Dendritic cell treated with granulocyte-macrophage colony-stimulating factor and Interleukin-4, amounts not matched to agents 40 ng/mL and 50 ng/mL, for 4 days (primary cell): ENCODE data around the gene PIGV.
A peak's percentile ranks its signal among the peaks of the same experiment; 100 is the strongest.

Experiments used
- H3K27ac Mint-ChIP-seq: one replicate; pipeline ENCODE4 v1.8.0; 2022; ENCODE audit warnings: mild to moderate bottlenecking, mixed read lengths
- H3K27me3 Mint-ChIP-seq: one replicate; pipeline ENCODE4 v1.8.0; 2022; ENCODE audit warnings: mild to moderate bottlenecking, mixed read lengths
- H3K36me3 Mint-ChIP-seq: one replicate; pipeline ENCODE4 v1.8.0; 2022; ENCODE audit warnings: low read depth, mixed read lengths
- H3K4me1 Mint-ChIP-seq: one replicate; pipeline ENCODE4 v1.8.0; 2022; ENCODE audit warnings: low read depth, mixed read lengths
- H3K4me3 Mint-ChIP-seq: one replicate; pipeline ENCODE4 v1.8.0; 2022; ENCODE audit warnings: mild to moderate bottlenecking, moderate library complexity, mixed read lengths
- H3K9me3 Mint-ChIP-seq: one replicate; pipeline ENCODE4 v1.8.0; 2022; ENCODE audit warnings: mixed read lengths
- intact Hi-C: fragments of 100-400 bp; cut with micrococcal nuclease; formaldehyde crosslinking; loops from one replicate; pipeline ENCODE4 v1.15.0; 2022

Gene PIGV

DNA sequence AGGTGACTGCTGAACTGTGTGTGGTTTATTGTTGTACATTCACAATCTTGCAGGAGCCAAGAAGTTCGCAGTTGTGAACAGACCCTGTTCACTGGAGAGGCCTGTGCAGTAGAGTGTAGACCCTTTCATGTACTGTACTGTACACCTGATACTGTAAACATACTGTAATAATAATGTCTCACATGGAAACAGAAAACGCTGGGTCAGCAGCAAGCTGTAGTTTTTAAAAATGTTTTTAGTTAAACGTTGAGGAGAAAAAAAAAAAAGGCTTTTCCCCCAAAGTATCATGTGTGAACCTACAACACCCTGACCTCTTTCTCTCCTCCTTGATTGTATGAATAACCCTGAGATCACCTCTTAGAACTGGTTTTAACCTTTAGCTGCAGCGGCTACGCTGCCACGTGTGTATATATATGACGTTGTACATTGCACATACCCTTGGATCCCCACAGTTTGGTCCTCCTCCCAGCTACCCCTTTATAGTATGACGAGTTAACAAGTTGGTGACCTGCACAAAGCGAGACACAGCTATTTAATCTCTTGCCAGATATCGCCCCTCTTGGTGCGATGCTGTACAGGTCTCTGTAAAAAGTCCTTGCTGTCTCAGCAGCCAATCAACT is 6.4 kb upstream of the PIGV start:
- Mint-ChIP-seq H3K36me3 (peaks cover 76% of the 10 kb centered on the region), H3K4me3 (no peak overlapping the region), H3K27ac (no peak overlapping the region), H3K27me3 (no peaks in the 10 kb centered on the region), H3K9me3 (no peaks in the 10 kb centered on the region), H3K4me1 (peaks cover 71% of the 10 kb centered on the region)
- intact Hi-C loops: loop anchor here (10.0 kb wide), 1 partner anchor 57 kb away; no protein-coding TSS in a partner anchor

DNA sequence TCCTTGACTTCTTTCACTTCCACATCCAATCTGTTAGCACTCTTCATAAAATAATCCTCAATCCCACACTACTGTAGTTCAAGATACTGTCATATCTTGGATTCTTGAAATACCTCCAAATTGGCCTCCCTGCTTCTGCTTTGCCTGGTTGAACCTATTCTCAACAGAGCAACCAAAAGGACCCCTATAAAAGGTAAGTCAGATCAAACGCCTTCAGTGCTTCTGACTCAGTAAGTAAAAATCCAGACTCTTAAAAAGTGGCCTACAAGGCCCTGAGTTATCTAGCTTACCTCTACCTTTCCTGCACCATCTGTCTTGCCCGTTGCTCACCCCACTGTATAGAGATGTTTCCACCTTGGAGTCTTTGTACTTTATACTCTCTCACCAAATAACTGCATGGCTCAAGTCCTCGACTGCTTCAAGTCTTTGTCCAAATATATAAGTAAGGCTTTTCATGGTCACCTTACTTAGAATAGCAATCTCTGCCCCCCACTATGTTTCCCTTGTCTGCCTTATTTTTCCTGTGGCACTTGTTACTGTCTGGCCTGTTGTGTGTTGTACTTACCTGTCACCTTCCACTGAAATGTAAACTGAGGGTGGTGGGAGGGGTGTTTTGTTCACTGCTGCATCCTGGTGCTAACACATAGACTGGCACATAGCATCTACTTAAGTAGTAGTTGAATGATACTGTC is 5.1 kb upstream of the PIGV start:
- H3K4me1 Mint-ChIP-seq: peaks cover 84% of the 10 kb centered on the region
- H3K9me3 Mint-ChIP-seq: no peaks in the 10 kb centered on the region
- no peak overlapping the region for H3K4me3 Mint-ChIP-seq
- no peaks in the 10 kb centered on the region for H3K27me3 Mint-ChIP-seq
- intact Hi-C loops: loop anchor here (10.0 kb wide), 1 partner anchor 58 kb away; no protein-coding TSS in a partner anchor
- H3K27ac Mint-ChIP-seq: peak overlapping the region; percentile 8
- peaks cover 68% of the 10 kb centered on the region for H3K36me3 Mint-ChIP-seq

DNA sequence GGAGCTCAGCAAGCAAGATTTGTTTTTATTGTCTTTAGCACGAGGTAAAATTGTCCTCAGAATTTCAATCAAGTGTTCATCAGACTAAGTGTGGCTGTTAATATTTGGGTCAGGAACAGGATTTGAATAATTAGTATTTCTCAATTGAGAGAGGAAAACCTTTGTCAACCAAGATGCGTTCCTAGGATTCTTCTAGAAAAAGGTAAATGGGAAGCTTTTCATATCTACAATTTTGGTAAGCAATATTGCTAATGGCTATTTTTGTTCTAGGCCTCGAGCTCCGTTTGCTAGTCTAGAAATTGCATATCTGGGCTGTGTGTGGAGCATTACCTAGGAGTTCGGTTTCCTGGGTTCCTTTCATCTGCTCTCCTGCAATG is 4.1 kb upstream of the PIGV start:
- intact Hi-C loops: loop anchor here (10.0 kb wide), 1 partner anchor 59 kb away; no protein-coding TSS in a partner anchor
- H3K27ac Mint-ChIP-seq: peak overlapping the region; percentile 8
- no peaks in the 10 kb centered on the region for H3K9me3 Mint-ChIP-seq
- no peaks in the 10 kb centered on the region for H3K27me3 Mint-ChIP-seq
- peaks cover 65% of the 10 kb centered on the region for H3K36me3 Mint-ChIP-seq
- peaks cover 82% of the 10 kb centered on the region for H3K4me1 Mint-ChIP-seq
- no peak overlapping the region for H3K4me3 Mint-ChIP-seq

DNA sequence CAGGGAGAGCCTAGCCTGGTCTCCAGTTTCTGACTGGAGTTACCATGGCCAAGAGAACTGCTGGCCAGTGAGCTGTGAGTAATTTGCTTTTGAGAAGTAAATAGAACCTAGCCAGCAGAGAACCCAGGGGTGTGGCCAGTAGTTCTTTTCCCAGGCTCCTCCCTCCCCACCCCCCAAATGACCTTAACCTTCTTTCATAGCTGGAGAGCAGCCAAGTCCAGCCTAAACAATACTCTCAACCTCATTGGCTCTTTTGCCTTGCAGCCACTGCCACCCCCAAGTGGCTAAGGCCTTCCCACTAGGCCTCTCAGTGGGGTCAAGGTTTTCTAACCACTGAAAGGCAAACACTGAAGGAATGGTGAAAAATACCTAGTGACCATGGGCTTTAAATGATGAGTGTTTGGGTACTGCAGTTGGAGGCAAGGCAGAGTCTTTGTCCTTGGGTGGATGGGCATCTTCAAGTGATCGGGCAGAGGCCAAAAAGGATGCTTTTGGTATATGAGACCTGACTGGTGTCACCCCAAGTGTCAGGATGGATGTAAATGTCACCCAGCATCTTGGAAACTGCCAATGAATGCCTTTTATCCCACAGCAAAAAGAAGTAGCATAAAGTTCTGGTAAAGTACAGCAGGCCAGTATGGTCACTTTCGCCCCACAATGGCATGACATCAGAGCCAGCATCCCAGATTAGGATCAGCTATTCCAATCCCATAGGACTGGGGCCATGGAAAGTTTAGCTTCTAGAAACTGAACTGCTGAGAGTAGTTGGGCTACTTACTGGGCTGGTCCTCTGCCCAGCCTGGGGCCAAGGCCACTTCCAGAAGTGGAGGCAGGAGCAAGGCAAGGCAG is 3.5 kb upstream of the PIGV start:
- intact Hi-C loops: loop anchor here (10.0 kb wide), 1 partner anchor 59 kb away; no protein-coding TSS in a partner anchor
- H3K4me3 Mint-ChIP-seq: no peak overlapping the region

DNA sequence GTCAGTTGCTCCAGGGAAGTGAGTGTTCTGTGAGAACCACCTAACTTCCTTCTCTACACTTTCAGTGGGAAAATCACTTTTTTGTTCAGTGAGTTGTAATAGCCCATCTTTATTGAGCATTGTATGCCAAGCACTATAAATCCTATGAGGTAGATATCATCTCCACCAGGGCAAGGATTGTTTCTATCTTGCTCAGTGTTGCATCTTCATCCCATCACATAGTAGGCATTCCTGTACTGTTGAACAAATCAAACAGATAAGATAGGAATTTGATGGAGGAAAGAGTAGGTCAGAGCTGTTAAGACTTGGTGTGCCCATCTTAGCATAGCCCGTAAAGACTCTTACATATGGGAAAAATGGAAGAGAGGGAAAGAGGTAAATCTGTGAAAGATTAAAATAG is 2.9 kb upstream of the PIGV start:
- intact Hi-C loops: loop anchor here (10.0 kb wide), 1 partner anchor 60 kb away; no protein-coding TSS in a partner anchor
- Mint-ChIP-seq H3K27me3 (no peaks in the 10 kb centered on the region), H3K4me1 (peaks cover 80% of the 10 kb centered on the region), H3K9me3 (no peaks in the 10 kb centered on the region), H3K27ac (peak overlapping the region; percentile 99), H3K4me3 (no peak overlapping the region), H3K36me3 (peaks cover 53% of the 10 kb centered on the region)

More for the DNA sequence above, 3.5 kb upstream of the PIGV start:
- H3K27ac Mint-ChIP-seq: peak overlapping the region; percentile 8
- no peaks in the 10 kb centered on the region for H3K9me3 Mint-ChIP-seq
- H3K36me3 Mint-ChIP-seq: peaks cover 59% of the 10 kb centered on the region
- H3K4me1 Mint-ChIP-seq: peaks cover 82% of the 10 kb centered on the region
- no peaks in the 10 kb centered on the region for H3K27me3 Mint-ChIP-seq

DNA sequence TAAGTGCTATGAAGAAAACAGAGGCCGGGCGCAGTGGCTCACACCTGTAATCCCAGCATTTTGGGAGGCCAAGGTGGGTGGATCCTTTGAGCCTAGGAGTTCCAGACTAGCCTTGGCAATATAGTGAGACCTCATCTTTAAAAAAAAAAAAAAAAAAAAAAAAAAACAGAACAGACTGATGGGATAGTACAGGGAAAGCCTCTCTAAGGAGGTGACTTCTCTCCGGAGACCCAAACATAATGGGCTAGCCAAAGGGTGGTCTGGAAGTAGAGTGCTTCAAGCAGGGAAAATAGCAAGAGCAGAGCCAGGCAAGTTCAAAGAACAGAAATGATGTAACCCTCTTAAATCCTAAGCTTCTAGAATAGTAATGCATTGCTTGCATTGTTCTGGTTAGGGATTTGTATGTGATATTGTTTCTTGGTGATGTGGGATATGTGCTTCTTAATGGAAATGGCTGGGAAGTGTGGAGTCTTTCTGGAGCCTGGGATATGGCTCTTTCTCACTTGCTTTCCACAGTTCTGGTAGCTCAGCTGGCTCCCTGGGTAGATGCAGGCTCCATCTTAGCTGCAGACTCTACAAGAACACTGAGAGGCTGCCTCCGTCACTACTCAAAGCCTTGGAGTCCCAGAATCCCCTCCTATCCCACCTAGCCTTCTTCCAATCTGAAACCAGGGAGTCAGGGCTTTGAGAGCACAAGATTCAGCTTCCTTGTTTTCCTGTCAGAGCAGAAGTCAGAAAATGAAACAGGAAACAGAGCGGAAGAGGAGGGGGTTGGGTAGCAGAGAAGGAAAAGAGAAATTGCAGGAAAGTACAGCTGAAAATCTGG is 1.9 kb upstream of the PIGV start:
- peak overlapping the region; percentile 47 for H3K4me3 Mint-ChIP-seq
- intact Hi-C loops: loop anchor here (10.0 kb wide), 1 partner anchor 61 kb away; no protein-coding TSS in a partner anchor

DNA sequence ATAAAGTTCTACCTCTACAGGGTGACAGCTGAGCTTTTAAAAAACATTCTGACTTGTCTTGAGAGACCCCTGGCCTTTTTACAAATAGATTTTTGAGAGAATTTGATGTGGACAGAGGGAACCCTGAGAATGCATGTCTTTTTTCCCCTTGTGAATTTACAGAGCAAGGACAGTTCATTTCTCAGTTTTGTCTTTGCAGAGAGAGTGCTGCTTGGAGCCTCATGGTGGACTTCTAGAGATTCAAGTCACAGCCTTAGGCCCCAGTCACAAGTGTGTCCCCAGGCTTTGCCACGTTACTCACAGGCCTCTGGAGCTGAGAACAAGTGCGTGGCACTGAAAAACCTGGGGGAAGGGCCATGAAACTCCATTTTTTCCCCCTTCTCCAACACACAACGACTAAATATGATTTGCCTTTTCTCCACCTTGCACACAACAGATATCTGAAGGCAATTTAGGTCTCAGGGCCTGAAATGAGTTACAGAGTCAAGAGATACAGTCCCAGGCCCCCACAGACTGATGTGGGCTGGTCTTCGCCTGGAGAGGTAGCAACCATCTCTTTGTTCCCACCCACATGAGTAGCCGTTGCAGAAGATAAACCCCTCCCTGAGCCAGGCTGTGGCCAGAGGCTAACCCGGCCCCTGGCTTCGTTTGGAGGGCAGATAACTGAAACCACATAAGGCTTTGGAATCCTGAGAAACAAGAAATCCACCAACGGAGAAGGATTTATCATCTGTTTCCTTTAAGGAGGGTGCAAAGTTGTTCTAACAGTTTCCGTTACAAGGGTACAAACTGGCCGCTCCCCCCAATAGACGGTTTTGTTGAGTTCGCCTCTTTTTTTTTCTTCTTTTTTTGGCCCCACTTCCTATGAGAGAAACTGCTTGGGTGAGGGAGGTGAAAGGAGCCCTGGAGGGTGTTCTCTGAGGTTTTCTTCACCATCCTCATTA is 1.0 kb upstream of the PIGV start:
- peak overlapping the region; percentile 98 for H3K4me3 Mint-ChIP-seq
- peaks cover 87% of the 10 kb centered on the region for H3K4me1 Mint-ChIP-seq
- no peaks in the 10 kb centered on the region for H3K27me3 Mint-ChIP-seq
- peak overlapping the region; percentile 99 for H3K27ac Mint-ChIP-seq
- peaks cover 34% of the 10 kb centered on the region for H3K36me3 Mint-ChIP-seq
- intact Hi-C loops: loop anchor here (10.0 kb wide), 1 partner anchor 62 kb away; no protein-coding TSS in a partner anchor
- no peaks in the 10 kb centered on the region for H3K9me3 Mint-ChIP-seq

More for the DNA sequence above, 1.9 kb upstream of the PIGV start:
- peak overlapping the region; percentile 99 for H3K27ac Mint-ChIP-seq
- H3K9me3 Mint-ChIP-seq: no peaks in the 10 kb centered on the region
- no peaks in the 10 kb centered on the region for H3K27me3 Mint-ChIP-seq
- peaks cover 84% of the 10 kb centered on the region for H3K4me1 Mint-ChIP-seq
- H3K36me3 Mint-ChIP-seq: peaks cover 43% of the 10 kb centered on the region

DNA sequence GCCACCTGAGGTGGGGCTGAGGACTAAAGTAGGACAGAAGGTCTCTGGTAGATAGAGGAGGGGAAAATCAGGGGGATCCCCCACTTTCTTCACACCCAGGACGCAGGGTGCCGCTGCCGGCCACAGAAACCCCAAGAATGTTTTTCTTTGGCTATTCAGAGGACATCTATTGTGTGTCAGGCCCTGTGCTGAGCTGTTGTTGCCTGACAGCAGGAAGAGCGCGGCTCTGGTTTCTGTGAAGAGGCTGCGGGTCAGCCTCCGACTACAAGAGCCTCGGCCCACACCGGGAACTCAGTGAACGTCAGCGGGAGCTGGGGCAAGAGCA is 407 bp upstream of the PIGV start:
- Mint-ChIP-seq H3K27ac (peak overlapping the region; percentile 99), H3K9me3 (no peaks in the 10 kb centered on the region), H3K27me3 (no peaks in the 10 kb centered on the region), H3K4me1 (peaks cover 83% of the 10 kb centered on the region), H3K4me3 (peak overlapping the region; percentile 98), H3K36me3 (peaks cover 28% of the 10 kb centered on the region)
- intact Hi-C loops: loop anchor here (10.0 kb wide), 1 partner anchor 63 kb away; no protein-coding TSS in a partner anchor

DNA sequence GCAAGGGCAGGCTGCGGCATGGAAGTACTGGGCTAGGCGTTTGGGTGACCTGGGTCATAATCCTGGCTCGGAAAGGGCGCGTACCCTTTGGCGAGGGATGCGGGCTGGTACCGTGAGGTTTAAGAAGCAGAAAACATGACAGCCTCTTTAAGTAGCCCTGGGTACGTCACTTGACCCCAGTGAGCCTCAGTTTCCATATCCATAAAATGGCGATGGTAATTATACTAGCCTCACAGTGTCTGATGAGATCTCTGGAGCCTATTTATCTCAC is 700 bp downstream of the PIGV start:
- intact Hi-C loops: loop anchor here (1.0 to 10.0 kb wide), 3 partner anchors 64 to 288 kb away; no protein-coding TSS in a partner anchor
- Mint-ChIP-seq H3K27me3 (no peaks in the 10 kb centered on the region), H3K4me3 (peak overlapping the region; percentile 98), H3K27ac (peak overlapping the region; percentile 99), H3K9me3 (no peaks in the 10 kb centered on the region), H3K4me1 (peaks cover 83% of the 10 kb centered on the region), H3K36me3 (peaks cover 30% of the 10 kb centered on the region)

DNA sequence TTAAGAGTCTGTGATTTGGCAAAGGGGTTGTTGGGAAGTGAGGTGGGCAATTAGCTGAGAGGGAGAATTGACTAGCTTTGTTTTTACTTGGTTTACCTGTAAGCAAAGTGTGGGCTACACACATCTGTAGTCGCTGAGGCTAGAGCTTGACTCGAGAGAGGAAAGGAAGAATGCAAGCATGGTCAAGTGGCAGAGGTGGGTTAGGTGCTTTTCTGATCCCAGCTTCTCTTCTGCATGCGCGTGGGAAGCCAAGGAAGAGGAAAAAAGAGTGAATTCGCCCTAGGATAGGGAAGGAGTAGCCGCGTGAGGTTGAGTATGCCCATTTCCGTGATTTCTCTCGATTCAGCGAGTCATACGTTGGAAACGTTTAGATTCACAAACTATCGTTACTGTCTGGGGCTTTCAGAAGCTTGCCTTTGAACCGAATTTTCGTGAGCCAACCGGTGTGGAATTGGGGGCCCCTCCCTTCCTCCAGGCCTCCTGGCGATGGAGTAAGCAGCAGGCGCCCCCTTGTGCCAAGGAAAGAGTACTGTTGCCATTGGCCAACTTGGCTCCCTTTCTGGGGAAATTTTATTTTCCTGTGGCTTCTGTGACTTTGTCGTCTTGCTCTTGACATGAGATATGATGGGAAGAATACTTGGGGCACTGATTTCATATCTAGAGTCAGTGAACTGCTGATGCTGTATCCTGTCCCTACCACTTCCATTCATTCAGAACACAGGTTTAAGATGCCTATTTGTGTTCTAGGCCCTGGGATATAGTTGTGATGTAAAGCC is 1.3 kb downstream of the PIGV start:
- H3K4me1 Mint-ChIP-seq: peaks cover 77% of the 10 kb centered on the region
- intact Hi-C loops: loop anchor here (1.0 to 10.0 kb wide), 4 partner anchors 64 to 288 kb away; no protein-coding TSS in a partner anchor
- no peaks in the 10 kb centered on the region for H3K9me3 Mint-ChIP-seq

DNA sequence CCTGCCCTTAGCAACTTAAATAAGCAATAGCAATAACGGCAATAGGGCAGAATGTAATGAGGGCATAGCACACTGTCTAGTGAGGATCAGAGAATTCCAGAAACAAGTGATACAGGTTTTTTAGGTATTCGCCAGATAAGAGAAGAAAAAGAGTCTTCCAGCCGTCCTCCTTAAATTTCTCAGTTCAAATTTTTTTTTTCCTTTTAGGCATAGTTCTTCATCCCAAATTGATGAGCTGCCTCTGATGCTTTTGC is 1.8 kb downstream of the PIGV start:
- intact Hi-C loops: loop anchor here (1.0 to 10.0 kb wide), 3 partner anchors 65 to 289 kb away; no protein-coding TSS in a partner anchor
- Mint-ChIP-seq H3K27ac (peak overlapping the region; percentile 99), H3K4me3 (no peak overlapping the region), H3K9me3 (no peaks in the 10 kb centered on the region), H3K4me1 (peaks cover 72% of the 10 kb centered on the region), H3K36me3 (peaks cover 33% of the 10 kb centered on the region), H3K27me3 (no peaks in the 10 kb centered on the region)

More for the DNA sequence above, 1.3 kb downstream of the PIGV start:
- Mint-ChIP-seq H3K27me3 (no peaks in the 10 kb centered on the region), H3K27ac (peak overlapping the region; percentile 99), H3K36me3 (peaks cover 28% of the 10 kb centered on the region), H3K4me3 (peak overlapping the region; percentile 98)

DNA sequence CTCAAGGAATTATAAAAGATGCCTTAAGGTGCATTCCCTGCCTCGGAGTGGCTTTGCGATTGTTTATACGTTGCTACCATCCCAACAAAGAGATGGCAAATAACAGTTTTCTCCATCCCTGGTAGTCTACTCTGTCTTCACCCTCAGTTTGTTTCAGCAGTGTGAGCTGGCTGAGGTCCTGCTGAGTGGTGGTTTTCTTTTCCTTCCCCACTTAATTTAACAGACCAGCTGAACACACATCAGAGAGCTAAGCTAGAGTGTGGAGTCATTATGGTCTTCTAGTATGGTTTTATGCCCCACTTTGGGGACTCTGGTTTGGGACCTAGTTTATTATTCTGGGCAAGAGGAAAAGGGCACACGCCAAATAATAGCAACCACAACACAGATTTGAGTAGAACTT is 2.2 kb downstream of the PIGV start:
- peaks cover 68% of the 10 kb centered on the region for H3K4me1 Mint-ChIP-seq
- no peaks in the 10 kb centered on the region for H3K27me3 Mint-ChIP-seq
- H3K36me3 Mint-ChIP-seq: peaks cover 37% of the 10 kb centered on the region
- H3K4me3 Mint-ChIP-seq: no peak overlapping the region
- H3K9me3 Mint-ChIP-seq: no peaks in the 10 kb centered on the region
- H3K27ac Mint-ChIP-seq: no peak overlapping the region
- intact Hi-C loops: loop anchor here (1.0 to 10.0 kb wide), 3 partner anchors 65 to 289 kb away; no protein-coding TSS in a partner anchor
